Right lung (tissue), 5 donors: ENCODE data around the gene PNPLA6. TPM values are rescaled to one million over a fixed set of nuclear protein-coding genes. Genes with fewer than 3 reads are reported as not detected.
"Not testable (repeated sequence)": the region's sequence is repeated elsewhere in the genome, so short reads cannot be mapped to it uniquely, and the experiment has no call there.

Source experiments
- DNase-seq, 2 donors: peaks; one replicate each; pipeline ENCODE4 v3.0.0-alpha.2; 2013
- polyA plus RNA-seq, 5 donors: library from polyadenylated mRNA; unstranded; fragments of 120-200 nt; gene quantifications; one replicate each; pipeline versions ENCODE4 v1.2.1 to v1.2.3, GENCODE V29; 2013; ENCODE audit warnings: inconsistent platforms in 1 of 5, low replicate concordance in 1 of 5; ENCODE audit not compliant: insufficient read length in 5 of 5, insufficient read depth in 1 of 5

The PNPLA6 gene
- polyA plus RNA-seq, 5 donors: 25.2 to 45.6 (median 31.1) TPM

DNA sequence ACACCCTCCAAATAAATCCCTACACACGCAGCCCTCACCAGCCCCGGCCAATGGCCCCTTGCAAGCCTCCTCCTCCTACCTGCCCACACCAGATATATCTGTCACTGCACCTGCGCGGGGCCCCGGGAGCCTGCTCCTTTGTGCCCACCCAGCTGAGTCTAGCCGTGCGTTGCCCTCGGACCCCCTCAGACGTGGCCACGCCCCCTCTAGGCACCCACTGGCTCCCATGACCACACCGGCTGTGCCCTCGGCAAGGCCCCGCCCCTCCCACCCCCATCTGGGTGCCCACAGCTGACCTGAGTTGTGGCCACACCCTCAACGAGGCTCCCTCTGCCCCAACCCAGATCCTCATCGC, 6.3 kb upstream of the PNPLA6 start:
- no peak for DNase-seq

GRCh38 chr19:7529610-7530490, 5.7 kb upstream of the PNPLA6 start:
- DNase-seq: no peak

DNA sequence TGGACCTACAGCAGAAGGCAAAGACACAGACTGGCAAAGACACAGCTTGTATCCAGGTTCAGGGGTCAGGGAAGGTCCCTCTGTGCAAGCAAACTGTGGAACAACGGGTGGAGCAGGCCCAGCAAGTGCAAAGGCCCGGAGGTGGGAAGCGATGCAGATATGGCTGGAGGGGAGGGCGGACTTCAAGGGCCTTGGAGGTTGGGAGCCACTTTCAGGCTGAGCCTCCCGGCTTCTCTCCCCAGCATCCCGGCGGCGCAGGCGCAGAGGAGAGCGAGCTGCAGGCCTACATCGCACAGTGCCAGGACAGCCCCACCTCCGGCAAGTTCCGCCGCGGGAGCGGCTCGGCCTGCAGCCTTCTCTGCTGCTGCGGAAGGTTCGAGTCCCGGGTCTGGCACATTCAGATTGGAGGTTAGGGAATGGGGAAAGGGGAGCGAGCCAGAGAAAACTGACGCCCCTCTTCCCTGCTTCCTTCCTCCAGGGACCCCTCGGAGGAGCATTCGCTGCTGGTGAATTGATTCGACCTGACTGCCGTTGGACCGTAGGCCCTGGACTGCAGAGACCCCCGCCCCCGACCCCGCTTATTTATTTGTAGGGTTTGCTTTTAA, 2.1 kb upstream of the PNPLA6 start:
- peak in 1 of 2 donors; percentile 23 for DNase-seq

DNA sequence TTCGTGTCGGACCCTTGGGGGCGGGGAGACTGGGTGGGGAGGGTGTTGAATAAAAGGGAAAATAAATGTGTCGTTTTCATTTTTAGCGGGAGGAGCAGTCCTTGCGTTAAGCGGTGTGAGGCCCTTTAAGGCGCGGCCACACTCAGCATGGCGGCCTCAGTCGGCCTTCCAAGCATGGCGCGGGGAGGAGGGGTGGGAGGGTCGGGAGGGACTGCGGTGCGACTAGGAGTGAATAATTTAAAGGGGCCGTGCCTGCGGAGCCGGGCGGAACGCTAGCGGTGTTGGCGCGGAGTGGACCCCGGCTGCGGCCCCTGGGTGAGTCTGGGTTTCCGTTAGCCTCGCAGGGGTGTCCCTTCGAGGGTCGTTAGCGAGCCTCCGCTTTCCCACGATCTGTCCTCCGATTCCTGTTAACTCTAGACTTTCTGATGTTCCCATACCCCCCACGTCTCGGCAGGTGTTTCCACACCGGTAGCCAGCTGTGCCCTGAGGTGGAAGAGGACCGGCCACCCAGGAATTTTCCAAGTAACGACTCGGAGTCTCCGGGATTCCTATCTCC, 1.5 kb upstream of the PNPLA6 start:
- peak; percentile 87 to 90 for DNase-seq

DNA sequence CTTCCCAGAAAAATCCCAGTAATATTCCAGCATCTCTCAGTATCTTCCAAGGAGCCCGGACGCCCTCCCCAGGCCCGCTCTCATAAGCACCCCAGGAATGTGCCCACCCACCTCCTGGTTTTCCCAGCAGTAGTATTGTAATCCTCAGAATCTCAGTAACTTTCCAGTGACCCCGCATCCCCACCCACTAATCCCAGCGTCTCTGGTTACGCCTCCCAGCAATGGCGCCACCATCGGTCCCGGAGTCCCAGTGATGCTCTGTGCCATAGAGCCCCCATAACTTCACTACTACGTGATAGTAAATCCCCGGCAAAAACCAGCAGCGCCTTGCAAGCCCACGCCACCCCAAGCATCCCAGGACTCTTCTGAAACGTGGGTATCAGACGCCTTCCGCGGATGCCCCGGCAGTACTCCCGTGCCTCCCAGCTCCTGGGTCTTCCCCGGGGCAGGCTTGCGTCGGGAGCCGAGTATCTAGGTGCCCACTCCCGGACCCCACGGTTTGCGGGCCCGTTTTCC, 928 bp upstream of the PNPLA6 start:
- peak; percentile 61 to 71 for DNase-seq

GRCh38 chr19:7535998-7536695, 630 bp downstream of the PNPLA6 start:
- no peak for DNase-seq

- not testable (repeated sequence) for DNase-seq
Observed at GRCh38 chr19:7538990-7539389, 3.5 kb downstream of the PNPLA6 start.

DNA sequence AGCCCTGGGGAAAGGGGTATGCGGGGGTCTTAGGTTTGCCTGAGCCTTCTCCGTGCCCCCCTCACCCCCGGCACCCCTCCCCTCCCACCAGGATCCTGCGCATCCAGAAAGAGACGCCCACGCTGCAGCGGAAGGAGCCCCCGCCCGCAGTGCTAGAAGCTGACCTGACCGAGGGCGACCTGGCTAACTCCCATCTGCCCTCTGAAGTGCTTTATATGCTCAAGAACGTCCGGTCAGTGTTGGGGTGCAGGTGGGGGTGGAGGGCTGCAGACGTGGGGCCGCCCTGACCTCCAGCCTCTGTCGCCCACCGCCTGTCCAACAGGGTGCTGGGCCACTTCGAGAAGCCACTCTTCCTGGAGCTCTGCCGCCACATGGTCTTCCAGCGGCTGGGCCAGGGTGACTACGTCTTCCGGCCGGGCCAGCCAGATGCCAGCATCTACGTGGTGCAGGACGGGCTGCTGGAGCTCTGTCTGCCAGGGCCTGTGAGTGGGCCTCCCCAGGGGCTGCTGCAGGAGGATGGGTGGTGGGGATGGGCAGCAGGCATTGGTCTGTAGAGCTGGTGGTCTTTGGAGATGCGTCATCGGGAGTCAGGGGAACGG, 4.4 kb downstream of the PNPLA6 start:
- no peak for DNase-seq

DNA sequence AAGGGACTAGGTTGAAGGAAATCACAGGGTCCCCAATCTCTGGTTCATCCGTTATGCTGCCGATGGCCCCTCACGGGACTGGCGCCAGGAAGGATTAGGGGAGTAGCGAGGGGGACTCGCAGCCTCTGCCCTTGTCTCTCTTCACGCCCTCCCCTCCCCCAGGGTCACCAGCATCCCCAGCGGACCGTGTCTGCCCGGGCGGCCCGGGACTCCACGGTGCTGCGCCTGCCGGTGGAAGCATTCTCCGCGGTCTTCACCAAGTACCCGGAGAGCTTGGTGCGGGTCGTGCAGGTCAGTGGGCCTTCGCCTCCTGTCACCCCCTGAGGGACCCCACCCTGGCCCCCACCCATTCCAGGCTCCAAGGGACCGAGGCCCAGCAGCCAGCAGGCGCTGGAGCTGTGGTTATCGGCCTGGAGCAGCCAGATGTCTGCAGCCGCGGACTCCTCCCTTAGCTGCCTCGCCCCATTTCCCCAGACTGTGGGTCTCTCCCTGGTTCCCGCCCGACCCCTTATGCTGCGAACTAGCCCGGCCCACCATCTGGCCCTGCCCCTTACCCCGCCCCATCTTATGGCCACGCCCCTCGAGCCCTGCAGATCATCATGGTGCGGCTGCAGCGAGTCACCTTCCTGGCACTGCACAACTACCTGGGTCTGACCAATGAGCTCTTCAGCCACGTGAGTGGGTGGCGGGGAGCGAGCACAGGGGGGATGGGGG, 5.4 kb downstream of the PNPLA6 start:
- no peak for DNase-seq

GRCh38 chr19:7541475-7541824, 5.9 kb downstream of the PNPLA6 start:
- no peak for DNase-seq

DNA sequence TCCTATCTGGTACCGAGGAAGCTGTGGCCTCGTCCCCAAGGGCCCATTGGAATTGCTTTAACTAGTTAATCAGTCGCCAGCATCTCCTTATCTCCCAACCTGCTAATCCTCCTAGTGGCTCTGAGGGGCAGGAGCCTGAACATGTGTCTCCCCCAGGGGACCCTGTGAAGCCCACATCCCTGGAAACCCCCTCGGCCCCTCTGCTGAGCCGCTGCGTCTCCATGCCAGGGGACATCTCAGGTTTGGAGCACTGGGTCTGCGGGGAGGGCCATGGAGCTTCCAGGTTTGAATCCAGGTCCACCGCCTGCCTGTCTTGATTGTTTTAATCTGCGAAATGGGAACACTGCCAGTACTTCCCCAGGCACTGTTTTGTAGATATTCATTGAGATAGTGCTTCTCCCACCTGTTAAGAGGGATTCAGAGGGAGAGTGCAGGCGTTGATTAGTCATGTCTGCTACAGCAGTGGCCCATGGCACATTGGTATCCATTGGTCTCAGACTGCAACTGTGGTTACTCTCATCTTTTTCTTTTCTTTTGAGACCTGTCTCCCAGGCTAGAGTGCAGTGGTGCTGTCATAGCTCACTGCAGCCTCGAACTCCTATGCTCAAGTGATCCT, 6.4 kb downstream of the PNPLA6 start:
- no peak for DNase-seq

GRCh38 chr19:7542556-7543348, 7.2 kb downstream of the PNPLA6 start:
- no peak for DNase-seq

- no peak for DNase-seq
Observed at GRCh38 chr19:7544626-7545025, 9.1 kb downstream of the PNPLA6 start.

DNA sequence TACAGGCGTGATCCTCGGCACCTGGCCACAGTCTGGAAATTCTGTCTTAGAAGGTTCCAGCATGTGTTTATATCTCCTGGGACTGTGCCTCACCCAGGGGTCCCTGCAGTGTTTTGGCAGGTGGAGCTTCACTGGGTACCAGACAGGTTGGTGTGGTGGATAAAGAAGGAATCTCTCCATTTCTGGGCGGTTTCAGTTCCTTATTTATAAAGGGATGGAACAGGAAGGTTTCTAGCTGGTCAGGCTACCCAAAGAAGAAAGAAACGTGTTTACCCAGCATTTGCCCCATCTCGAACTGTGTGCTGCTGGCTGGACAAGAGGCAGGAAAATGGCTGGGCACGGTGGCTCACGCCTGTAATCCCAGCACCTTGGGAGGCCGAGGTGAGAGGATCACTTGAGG, 9.8 kb downstream of the PNPLA6 start:
- no peak for DNase-seq

- no peak for DNase-seq
Observed at GRCh38 chr19:7545904-7546303, 10.4 kb downstream of the PNPLA6 start.

DNA sequence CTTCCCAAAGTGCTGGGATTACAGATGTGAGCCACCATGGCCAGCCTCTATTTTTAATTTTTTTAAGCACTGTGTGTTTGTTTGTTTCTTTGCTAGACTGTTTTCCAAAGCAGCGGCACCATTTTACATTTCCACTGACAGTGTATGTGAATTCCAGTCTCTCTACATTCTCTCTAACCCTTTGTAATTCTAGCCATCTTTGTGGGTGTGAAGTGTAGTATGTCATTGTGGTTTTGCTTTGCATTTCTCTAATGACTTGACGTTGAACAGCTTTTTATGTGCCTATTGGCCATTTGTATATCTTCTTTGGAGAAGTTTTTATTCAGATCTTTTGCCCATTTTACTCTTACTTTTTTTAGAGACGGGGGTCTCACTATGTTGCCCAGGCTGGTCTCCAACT, 11.6 kb downstream of the PNPLA6 start:
- DNase-seq: no peak

- no peak for DNase-seq
Observed at GRCh38 chr19:7549429-7550148, 14.1 kb downstream of the PNPLA6 start.

DNA sequence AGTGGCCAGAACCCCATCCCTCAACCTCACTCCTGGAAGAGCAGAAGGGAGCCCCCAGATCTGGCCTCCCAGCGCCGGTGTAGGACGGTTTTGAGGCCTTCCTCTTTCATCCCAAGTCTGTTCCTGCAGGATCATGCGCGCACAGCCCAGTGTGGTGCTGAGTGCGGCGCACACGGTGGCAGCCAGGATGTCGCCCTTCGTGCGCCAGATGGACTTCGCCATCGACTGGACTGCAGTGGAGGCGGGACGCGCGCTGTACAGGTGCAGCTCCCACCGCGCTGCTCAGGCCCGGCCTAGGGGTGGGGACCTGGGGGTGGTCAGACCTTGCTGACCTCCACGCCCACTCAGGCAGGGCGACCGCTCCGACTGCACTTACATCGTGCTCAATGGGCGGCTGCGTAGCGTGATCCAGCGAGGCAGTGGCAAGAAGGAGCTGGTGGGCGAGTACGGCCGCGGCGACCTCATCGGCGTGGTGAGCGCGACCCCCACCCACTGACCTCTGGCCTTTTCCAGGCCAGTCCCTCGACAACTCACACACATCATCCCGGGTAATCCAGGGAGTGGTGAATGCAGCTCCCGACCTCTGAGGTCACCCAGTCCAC, 14.8 kb downstream of the PNPLA6 start:
- DNase-seq: no peak
